HEK293 (cell line): ENCODE data around the gene ZNF79.

Source experiments
- MEIS1 ChIP-seq: sonication (generic); formaldehyde crosslinking; IDR thresholded peaks from 2 replicates; pipeline ENCODE4 v1.8.1; 2022; ENCODE audit warnings: missing genetic modification reagents, mild to moderate bottlenecking, borderline replicate concordance
- PRDM2 ChIP-seq: fragments of 450-650 bp; formaldehyde crosslinking; IDR thresholded peaks from 2 replicates; pipeline ENCODE4 v1.5.1; 2016; ENCODE audit warnings: missing biosample characterization, missing genetic modification characterization, borderline replicate concordance
- TF ChIP-seq, protein P1 (sequence below): fragments of 450-650 bp; formaldehyde crosslinking; IDR thresholded peaks from 2 replicates; pipeline ENCODE4 v1.5.1; 2016; ENCODE audit warnings: missing biosample characterization, missing genetic modification characterization

- TF ChIP-seq PRDM2 (tag by site-specific recombination) (no peak), MEIS1 (CRISPR knock-in tag) (no peak)
- TF ChIP-seq, protein P1, sequence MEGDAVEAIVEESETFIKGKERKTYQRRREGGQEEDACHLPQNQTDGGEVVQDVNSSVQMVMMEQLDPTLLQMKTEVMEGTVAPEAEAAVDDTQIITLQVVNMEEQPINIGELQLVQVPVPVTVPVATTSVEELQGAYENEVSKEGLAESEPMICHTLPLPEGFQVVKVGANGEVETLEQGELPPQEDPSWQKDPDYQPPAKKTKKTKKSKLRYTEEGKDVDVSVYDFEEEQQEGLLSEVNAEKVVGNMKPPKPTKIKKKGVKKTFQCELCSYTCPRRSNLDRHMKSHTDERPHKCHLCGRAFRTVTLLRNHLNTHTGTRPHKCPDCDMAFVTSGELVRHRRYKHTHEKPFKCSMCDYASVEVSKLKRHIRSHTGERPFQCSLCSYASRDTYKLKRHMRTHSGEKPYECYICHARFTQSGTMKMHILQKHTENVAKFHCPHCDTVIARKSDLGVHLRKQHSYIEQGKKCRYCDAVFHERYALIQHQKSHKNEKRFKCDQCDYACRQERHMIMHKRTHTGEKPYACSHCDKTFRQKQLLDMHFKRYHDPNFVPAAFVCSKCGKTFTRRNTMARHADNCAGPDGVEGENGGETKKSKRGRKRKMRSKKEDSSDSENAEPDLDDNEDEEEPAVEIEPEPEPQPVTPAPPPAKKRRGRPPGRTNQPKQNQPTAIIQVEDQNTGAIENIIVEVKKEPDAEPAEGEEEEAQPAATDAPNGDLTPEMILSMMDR (tag by site-specific recombination), result no peak
These were observed 27.9 kb downstream of the ZNF79 start for GRCh38 chr9:127451858-127452656.
